HAP-1 (cell line): ENCODE results near the gene TIAM1.

Experiments
- DNase-seq, 2 experiments: peaks; one replicate each; pipeline ENCODE4 v3.0.0-alpha.2; 2016 to 2020; ENCODE audit warnings: low spot score in 2 of 2
- H3K27me3 ChIP-seq: fragments of 250-450 bp; sonication (Bioruptor Pico); 2 replicates; pipeline ENCODE4 v1.5.1; 2020; ENCODE audit warnings: low read depth, mild to moderate bottlenecking, moderate library complexity
- H3K36me3 ChIP-seq: fragments of 250-450 bp; sonication (Bioruptor Pico); replicated peaks from 2 replicates; pipeline ENCODE4 v1.5.1; 2020; ENCODE audit warnings: mild to moderate bottlenecking
- H3K4me1 ChIP-seq: fragments of 250-450 bp; sonication (Bioruptor Pico); 2 replicates; pipeline ENCODE4 v1.5.1; 2020; ENCODE audit warnings: mild to moderate bottlenecking
- H3K4me3 ChIP-seq: fragments of 250-450 bp; sonication (Bioruptor Pico); 2 replicates; pipeline ENCODE4 v1.5.1; 2020; ENCODE audit warnings: mild to moderate bottlenecking, moderate library complexity
- H3K9me3 ChIP-seq: fragments of 250-450 bp; sonication (Bioruptor Pico); 2 replicates; pipeline ENCODE4 v1.5.1; 2020; ENCODE audit warnings: mild to moderate bottlenecking, moderate library complexity
- in situ Hi-C: fragments of 300-500 bp; cut with MboI; formaldehyde crosslinking; loops from 3 replicates; pipeline ENCODE4 v1.14.3; 2020; ENCODE audit warnings: low sequenced_read_pairs, inconsistent platforms, mixed read lengths

Gene TIAM1

DNA sequence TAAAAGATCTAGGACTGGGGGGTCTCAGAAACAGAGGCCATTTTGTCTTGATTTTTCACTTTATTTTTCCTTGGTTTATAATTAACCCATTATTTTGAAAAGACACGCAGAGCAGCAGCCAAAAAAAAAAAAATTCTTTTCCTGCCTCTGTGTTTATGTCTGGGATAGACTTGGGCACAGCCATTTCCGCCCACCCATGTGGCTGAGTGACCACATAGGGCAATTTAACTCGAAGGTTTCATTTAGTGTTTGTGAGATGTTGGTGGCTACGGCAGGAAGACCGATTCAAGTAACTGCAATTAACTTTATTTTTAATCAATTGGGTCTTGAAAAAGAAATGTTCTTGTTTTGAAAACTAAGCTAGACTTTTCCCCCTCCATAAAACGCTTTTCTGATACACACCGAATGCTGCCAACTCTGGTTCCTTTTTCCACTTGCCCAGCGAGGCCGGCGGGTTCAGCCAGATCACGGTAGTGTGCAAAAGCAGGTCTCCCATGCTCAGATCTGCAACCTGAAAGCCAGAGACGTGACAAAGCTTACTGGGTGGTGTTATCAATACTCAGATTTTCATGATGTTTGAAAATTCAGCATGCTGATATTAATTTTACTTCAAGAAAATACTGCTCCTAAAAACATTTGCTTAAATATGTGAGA, 208.4 kb downstream of the TIAM1 start:
- no peaks in the 10 kb centered on the region for H3K36me3 ChIP-seq
- no peaks in the 10 kb centered on the region for H3K27me3 ChIP-seq
- no peak overlapping the region for H3K4me3 ChIP-seq
- no peaks in the 10 kb centered on the region for H3K9me3 ChIP-seq
- no peak for DNase-seq
- in situ Hi-C loops = no loop called here
- H3K4me1 ChIP-seq = 0 out of 2 replicates have a peak, but pooled peaks cover 4% of the 10 kb centered on the region

GRCh38 chr21:31133243-31133830, 210.7 kb downstream of the TIAM1 start:
- no peaks in the 10 kb centered on the region for H3K36me3 ChIP-seq
- no peaks in the 10 kb centered on the region for H3K27me3 ChIP-seq
- in situ Hi-C loops = no loop called here
- H3K4me3 ChIP-seq = no peak overlapping the region
- H3K9me3 ChIP-seq = no peaks in the 10 kb centered on the region
- H3K4me1 ChIP-seq = peaks cover 11% of the 10 kb centered on the region
- no peak for DNase-seq

DNA sequence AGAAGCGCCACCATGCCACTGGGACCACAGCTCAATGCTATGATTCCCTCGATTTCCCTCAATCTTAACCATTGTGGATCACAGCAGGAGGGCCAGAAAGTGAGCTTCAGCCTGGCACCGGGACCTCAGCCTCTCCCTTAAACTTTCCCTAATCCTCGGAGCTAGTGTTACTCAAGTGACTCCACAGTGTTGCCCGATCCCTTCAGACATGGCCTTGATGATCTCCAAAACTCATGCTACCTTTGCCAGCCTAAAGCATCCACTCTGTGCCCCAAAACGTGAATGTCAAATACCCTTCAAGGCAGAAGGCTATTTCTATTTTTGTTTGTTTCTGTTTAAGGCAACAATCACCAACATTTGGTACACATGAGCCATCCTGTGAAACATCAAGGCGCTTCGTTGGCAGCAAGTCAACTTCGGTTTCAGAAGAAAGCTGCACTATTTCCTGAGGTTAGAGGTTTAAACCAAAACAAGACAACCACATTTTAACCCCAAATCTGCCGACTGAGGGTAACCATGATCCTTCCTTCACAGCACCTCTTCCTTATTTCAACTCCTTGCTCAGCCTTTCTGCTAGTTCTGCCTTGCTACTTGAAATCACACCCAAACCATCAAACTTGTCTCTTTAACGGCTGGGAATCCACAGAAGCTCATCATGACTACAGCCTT, 211.4 kb downstream of the TIAM1 start:
- no peak for DNase-seq
- Histone ChIP-seq H3K36me3 (no peaks in the 10 kb centered on the region), H3K4me3 (no peak overlapping the region), H3K27me3 (no peaks in the 10 kb centered on the region), H3K9me3 (no peaks in the 10 kb centered on the region), H3K4me1 (peaks cover 15% of the 10 kb centered on the region)
- in situ Hi-C loops = no loop called here

GRCh38 chr21:31130821-31131220, 213.2 kb downstream of the TIAM1 start:
- DNase-seq = no peak
- no peak overlapping the region for H3K4me3 ChIP-seq
- in situ Hi-C loops = no loop called here
- peaks cover 19% of the 10 kb centered on the region for H3K4me1 ChIP-seq
- H3K9me3 ChIP-seq = no peaks in the 10 kb centered on the region
- no peaks in the 10 kb centered on the region for H3K36me3 ChIP-seq
- H3K27me3 ChIP-seq = no peaks in the 10 kb centered on the region

GRCh38 chr21:31128234-31128633, 215.8 kb downstream of the TIAM1 start:
- H3K9me3 ChIP-seq = no peaks in the 10 kb centered on the region
- no peak overlapping the region for H3K4me3 ChIP-seq
- no peaks in the 10 kb centered on the region for H3K27me3 ChIP-seq
- peak; percentile 47 to 86 for DNase-seq
- peaks cover 19% of the 10 kb centered on the region for H3K4me1 ChIP-seq
- in situ Hi-C loops = no loop called here
- no peaks in the 10 kb centered on the region for H3K36me3 ChIP-seq

- Histone ChIP-seq H3K27me3 (no peaks in the 10 kb centered on the region), H3K4me1 (peaks cover 15% of the 10 kb centered on the region), H3K36me3 (no peaks in the 10 kb centered on the region), H3K4me3 (no peak overlapping the region), H3K9me3 (no peaks in the 10 kb centered on the region)
- no peak for DNase-seq
- in situ Hi-C loops = no loop called here
These were observed 220.1 kb downstream of the TIAM1 start for GRCh38 chr21:31124010-31124409.

GRCh38 chr21:31119199-31119598, 224.9 kb downstream of the TIAM1 start:
- Histone ChIP-seq H3K36me3 (no peaks in the 10 kb centered on the region), H3K4me1 (no peaks in the 10 kb centered on the region), H3K4me3 (no peak overlapping the region), H3K27me3 (no peaks in the 10 kb centered on the region), H3K9me3 (no peaks in the 10 kb centered on the region)
- in situ Hi-C loops = no loop called here
- DNase-seq = no peak

GRCh38 chr21:31117128-31117916, 226.7 kb downstream of the TIAM1 start:
- Histone ChIP-seq H3K9me3 (no peaks in the 10 kb centered on the region), H3K27me3 (no peaks in the 10 kb centered on the region), H3K36me3 (no peaks in the 10 kb centered on the region), H3K4me1 (no peaks in the 10 kb centered on the region), H3K4me3 (no peak overlapping the region)
- no peak for DNase-seq
- in situ Hi-C loops = no loop called here

DNA sequence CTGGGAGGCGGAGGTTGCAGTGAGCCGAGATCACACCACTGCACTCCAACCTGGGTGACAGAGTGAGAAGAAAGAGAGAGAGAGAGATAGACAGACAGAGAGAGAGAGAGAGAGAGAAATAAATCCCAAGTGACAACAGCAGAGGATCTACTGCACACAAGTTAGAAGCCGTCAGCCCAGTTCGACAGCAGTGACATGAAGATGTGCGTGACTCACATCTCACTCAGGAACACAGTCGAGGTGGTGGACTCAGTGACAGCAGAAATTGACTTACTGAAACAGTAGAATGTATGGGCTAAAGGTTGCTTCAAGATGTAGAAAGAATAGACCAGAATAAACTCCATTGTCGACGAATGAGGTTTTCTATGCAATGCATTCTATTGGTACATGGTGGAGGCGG, 228.8 kb downstream of the TIAM1 start:
- Histone ChIP-seq H3K27me3 (no peaks in the 10 kb centered on the region), H3K4me1 (no peaks in the 10 kb centered on the region), H3K36me3 (no peaks in the 10 kb centered on the region), H3K9me3 (no peaks in the 10 kb centered on the region), H3K4me3 (no peak overlapping the region)
- DNase-seq = no peak
- in situ Hi-C loops = no loop called here

DNA sequence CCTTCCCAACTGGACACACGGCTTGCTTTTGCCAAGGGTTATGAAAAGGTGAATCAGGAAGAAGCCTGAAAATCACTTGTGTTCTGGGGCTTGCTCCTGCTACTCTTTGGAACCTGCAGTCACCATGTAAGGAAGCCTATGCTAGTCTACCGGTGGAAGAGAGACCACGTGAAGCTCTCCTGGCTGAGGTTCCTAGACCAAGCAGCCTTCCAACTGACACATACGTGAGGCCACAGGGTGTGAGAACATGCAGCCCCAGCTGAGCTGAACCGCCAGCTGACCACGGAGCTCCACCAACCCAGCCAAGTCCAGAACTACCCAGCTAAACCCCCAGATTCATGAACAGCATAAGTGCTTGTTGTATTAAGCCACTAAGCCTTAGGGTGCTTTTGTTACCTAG, 233.0 kb downstream of the TIAM1 start:
- no peaks in the 10 kb centered on the region for H3K9me3 ChIP-seq
- H3K36me3 ChIP-seq = no peaks in the 10 kb centered on the region
- H3K4me3 ChIP-seq = no peak overlapping the region
- H3K27me3 ChIP-seq = no peaks in the 10 kb centered on the region
- no peaks in the 10 kb centered on the region for H3K4me1 ChIP-seq
- no peak for DNase-seq
- in situ Hi-C loops = no loop called here

DNA sequence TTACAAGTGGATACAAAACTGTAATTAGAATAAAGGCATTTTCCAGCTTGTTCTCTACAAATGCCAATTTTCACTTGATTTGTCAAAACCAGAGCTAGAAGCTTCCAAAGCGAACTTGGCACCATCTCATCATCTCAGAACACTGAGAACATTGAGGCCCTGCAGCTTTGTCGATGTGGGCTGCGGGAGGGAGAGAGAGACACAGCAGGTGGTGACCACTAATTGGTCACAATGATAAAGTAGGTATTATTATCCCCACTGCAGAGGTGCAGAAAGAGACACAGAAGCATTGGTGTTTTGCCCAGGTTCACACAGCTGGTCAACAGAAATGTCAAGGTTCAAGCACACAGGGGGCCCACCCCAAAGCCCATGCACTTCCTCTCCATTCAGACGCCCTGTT, 233.6 kb downstream of the TIAM1 start:
- in situ Hi-C loops = no loop called here
- Histone ChIP-seq H3K27me3 (no peaks in the 10 kb centered on the region), H3K36me3 (no peaks in the 10 kb centered on the region), H3K4me1 (no peaks in the 10 kb centered on the region), H3K4me3 (no peak overlapping the region), H3K9me3 (no peaks in the 10 kb centered on the region)
- DNase-seq = no peak

- Histone ChIP-seq H3K9me3 (no peaks in the 10 kb centered on the region), H3K27me3 (no peaks in the 10 kb centered on the region), H3K4me1 (no peaks in the 10 kb centered on the region), H3K4me3 (no peak overlapping the region), H3K36me3 (no peaks in the 10 kb centered on the region)
- in situ Hi-C loops = loop anchor here (10.0 kb wide), 1 partner anchor 497 kb away; no protein-coding TSS in a partner anchor
- no peak for DNase-seq
These were observed 236.2 kb downstream of the TIAM1 start for GRCh38 chr21:31107871-31108270.

- H3K4me3 ChIP-seq = no peak overlapping the region
These were observed 236.8 kb downstream of the TIAM1 start for GRCh38 chr21:31107176-31107785.

More at GRCh38 chr21:31107176-31107785, 236.8 kb downstream of the TIAM1 start:
- in situ Hi-C loops = loop anchor here (10.0 kb wide), 1 partner anchor 498 kb away; no protein-coding TSS in a partner anchor
- DNase-seq = no peak
- Histone ChIP-seq H3K27me3 (no peaks in the 10 kb centered on the region), H3K9me3 (no peaks in the 10 kb centered on the region), H3K4me1 (no peaks in the 10 kb centered on the region), H3K36me3 (no peaks in the 10 kb centered on the region)
